ENCODE data around the gene HSD17B14. TPM values are rescaled to one million over a fixed set of nuclear protein-coding genes. Genes with fewer than 3 reads are reported as not detected.

HSD17B14 gene
- total and polyA plus RNA-seq, 2 experiments from 2014 or later = 8.4 to 11.7 TPM

DNA sequence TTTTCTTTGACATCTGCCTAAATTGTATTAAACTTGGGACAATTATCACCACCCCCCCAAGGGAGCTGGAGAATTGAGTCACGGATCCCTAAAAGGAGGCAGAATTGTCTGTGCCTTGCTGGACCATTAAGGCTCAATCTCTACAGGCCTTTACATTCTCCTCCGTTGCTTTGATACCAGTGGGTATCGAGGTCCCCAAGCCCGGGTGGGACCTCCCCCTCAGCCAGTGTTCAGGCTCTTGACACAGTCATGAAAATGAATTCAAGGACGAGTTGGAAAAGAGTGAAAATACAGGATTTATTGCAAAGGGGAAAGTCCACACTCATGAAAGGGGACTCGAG is 41.5 kb upstream of the HSD17B14 start:
- TF ChIP-seq JUNB (IDR thresholded peaks at IDR 0.05; ENCODE audit: unreplicated experiment) (no peak), ZNF331 (CRISPR knock-in tag; IDR thresholded peaks at IDR 0.05; ENCODE audit: low read depth) (no peak), CREB1 (CRISPR knock-in tag; IDR thresholded peaks at IDR 0.05; ENCODE audit: low read depth) (no peak), STAT1 (IDR thresholded peaks at IDR 0.05; ENCODE audit: unreplicated experiment) (no peak), POLR2AphosphoS5 (IDR thresholded peaks at IDR 0.05; ENCODE audit: low read depth) (no peak), ZNF114 (CRISPR knock-in tag; IDR thresholded peaks at IDR 0.05) (no peak), NANOG (IDR thresholded peaks at IDR 0.05; ENCODE audit: borderline replicate concordance) (no peak), EZH2 (IDR thresholded peaks at IDR 0.05; ENCODE audit: low read depth, unreplicated experiment) (no peak), EZH2phosphoT487 (IDR thresholded peaks at IDR 0.05; ENCODE audit: unreplicated experiment) (no peak)
- TF ChIP-seq, protein P1, sequence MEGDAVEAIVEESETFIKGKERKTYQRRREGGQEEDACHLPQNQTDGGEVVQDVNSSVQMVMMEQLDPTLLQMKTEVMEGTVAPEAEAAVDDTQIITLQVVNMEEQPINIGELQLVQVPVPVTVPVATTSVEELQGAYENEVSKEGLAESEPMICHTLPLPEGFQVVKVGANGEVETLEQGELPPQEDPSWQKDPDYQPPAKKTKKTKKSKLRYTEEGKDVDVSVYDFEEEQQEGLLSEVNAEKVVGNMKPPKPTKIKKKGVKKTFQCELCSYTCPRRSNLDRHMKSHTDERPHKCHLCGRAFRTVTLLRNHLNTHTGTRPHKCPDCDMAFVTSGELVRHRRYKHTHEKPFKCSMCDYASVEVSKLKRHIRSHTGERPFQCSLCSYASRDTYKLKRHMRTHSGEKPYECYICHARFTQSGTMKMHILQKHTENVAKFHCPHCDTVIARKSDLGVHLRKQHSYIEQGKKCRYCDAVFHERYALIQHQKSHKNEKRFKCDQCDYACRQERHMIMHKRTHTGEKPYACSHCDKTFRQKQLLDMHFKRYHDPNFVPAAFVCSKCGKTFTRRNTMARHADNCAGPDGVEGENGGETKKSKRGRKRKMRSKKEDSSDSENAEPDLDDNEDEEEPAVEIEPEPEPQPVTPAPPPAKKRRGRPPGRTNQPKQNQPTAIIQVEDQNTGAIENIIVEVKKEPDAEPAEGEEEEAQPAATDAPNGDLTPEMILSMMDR (conservative IDR thresholded peaks at IDR 0.05; ENCODE audit: low read depth in 2 of 2) = no peak
- TF ChIP-seq, protein P2, sequence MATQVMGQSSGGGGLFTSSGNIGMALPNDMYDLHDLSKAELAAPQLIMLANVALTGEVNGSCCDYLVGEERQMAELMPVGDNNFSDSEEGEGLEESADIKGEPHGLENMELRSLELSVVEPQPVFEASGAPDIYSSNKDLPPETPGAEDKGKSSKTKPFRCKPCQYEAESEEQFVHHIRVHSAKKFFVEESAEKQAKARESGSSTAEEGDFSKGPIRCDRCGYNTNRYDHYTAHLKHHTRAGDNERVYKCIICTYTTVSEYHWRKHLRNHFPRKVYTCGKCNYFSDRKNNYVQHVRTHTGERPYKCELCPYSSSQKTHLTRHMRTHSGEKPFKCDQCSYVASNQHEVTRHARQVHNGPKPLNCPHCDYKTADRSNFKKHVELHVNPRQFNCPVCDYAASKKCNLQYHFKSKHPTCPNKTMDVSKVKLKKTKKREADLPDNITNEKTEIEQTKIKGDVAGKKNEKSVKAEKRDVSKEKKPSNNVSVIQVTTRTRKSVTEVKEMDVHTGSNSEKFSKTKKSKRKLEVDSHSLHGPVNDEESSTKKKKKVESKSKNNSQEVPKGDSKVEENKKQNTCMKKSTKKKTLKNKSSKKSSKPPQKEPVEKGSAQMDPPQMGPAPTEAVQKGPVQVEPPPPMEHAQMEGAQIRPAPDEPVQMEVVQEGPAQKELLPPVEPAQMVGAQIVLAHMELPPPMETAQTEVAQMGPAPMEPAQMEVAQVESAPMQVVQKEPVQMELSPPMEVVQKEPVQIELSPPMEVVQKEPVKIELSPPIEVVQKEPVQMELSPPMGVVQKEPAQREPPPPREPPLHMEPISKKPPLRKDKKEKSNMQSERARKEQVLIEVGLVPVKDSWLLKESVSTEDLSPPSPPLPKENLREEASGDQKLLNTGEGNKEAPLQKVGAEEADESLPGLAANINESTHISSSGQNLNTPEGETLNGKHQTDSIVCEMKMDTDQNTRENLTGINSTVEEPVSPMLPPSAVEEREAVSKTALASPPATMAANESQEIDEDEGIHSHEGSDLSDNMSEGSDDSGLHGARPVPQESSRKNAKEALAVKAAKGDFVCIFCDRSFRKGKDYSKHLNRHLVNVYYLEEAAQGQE (IDR thresholded peaks at IDR 0.05; ENCODE audit: unreplicated experiment) = no peak
- TF ChIP-seq, protein P3, sequence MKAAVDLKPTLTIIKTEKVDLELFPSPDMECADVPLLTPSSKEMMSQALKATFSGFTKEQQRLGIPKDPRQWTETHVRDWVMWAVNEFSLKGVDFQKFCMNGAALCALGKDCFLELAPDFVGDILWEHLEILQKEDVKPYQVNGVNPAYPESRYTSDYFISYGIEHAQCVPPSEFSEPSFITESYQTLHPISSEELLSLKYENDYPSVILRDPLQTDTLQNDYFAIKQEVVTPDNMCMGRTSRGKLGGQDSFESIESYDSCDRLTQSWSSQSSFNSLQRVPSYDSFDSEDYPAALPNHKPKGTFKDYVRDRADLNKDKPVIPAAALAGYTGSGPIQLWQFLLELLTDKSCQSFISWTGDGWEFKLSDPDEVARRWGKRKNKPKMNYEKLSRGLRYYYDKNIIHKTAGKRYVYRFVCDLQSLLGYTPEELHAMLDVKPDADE (IDR thresholded peaks at IDR 0.05) = no peak
- TF ChIP-seq, protein P4, sequence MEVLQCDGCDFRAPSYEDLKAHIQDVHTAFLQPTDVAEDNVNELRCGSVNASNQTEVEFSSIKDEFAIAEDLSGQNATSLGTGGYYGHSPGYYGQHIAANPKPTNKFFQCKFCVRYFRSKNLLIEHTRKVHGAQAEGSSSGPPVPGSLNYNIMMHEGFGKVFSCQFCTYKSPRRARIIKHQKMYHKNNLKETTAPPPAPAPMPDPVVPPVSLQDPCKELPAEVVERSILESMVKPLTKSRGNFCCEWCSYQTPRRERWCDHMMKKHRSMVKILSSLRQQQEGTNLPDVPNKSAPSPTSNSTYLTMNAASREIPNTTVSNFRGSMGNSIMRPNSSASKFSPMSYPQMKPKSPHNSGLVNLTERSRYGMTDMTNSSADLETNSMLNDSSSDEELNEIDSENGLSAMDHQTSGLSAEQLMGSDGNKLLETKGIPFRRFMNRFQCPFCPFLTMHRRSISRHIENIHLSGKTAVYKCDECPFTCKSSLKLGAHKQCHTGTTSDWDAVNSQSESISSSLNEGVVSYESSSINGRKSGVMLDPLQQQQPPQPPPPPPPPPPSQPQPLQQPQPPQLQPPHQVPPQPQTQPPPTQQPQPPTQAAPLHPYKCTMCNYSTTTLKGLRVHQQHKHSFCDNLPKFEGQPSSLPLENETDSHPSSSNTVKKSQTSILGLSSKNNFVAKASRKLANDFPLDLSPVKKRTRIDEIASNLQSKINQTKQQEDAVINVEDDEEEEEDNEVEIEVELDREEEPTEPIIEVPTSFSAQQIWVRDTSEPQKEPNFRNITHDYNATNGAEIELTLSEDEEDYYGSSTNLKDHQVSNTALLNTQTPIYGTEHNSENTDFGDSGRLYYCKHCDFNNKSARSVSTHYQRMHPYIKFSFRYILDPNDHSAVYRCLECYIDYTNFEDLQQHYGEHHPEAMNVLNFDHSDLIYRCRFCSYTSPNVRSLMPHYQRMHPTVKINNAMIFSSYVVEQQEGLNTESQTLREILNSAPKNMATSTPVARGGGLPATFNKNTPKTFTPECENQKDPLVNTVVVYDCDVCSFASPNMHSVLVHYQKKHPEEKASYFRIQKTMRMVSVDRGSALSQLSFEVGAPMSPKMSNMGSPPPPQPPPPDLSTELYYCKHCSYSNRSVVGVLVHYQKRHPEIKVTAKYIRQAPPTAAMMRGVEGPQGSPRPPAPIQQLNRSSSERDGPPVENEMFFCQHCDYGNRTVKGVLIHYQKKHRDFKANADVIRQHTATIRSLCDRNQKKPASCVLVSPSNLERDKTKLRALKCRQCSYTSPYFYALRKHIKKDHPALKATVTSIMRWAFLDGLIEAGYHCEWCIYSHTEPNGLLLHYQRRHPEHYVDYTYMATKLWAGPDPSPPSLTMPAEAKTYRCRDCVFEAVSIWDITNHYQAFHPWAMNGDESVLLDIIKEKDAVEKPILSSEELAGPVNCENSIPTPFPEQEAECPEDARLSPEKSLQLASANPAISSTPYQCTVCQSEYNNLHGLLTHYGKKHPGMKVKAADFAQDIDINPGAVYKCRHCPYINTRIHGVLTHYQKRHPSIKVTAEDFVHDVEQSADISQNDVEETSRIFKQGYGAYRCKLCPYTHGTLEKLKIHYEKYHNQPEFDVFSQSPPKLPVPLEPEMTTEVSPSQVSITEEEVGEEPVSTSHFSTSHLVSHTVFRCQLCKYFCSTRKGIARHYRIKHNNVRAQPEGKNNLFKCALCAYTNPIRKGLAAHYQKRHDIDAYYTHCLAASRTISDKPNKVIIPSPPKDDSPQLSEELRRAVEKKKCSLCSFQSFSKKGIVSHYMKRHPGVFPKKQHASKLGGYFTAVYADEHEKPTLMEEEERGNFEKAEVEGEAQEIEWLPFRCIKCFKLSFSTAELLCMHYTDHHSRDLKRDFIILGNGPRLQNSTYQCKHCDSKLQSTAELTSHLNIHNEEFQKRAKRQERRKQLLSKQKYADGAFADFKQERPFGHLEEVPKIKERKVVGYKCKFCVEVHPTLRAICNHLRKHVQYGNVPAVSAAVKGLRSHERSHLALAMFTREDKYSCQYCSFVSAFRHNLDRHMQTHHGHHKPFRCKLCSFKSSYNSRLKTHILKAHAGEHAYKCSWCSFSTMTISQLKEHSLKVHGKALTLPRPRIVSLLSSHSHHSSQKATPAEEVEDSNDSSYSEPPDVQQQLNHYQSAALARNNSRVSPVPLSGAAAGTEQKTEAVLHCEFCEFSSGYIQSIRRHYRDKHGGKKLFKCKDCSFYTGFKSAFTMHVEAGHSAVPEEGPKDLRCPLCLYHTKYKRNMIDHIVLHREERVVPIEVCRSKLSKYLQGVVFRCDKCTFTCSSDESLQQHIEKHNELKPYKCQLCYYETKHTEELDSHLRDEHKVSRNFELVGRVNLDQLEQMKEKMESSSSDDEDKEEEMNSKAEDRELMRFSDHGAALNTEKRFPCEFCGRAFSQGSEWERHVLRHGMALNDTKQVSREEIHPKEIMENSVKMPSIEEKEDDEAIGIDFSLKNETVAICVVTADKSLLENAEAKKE (CRISPR knock-in tag; IDR thresholded peaks at IDR 0.05) = no peak
- Histone ChIP-seq H3K36me3 (ENCODE audit: insufficient read depth) (peaks cover 12% of the 10 kb centered on the region), H3K27me3 (ENCODE audit: insufficient read depth) (no peaks in the 10 kb centered on the region), H3K4me1 (ENCODE audit: insufficient read depth) (peaks cover 11% of the 10 kb centered on the region), H3K9me2 (ENCODE audit: insufficient read depth) (no peaks in the 10 kb centered on the region), H3K79me2 (replicated peaks; ENCODE audit: insufficient read depth) (peaks cover 21% of the 10 kb centered on the region), H3K4me2 (no peak overlapping the region), H3F3A (replicated peaks; ENCODE audit: low read depth) (peaks cover 8% of the 10 kb centered on the region; the same call in 1 of the 2 replicates), H3K4me3 (no peak overlapping the region), H4K20me1 (replicated peaks; ENCODE audit: insufficient read depth) (peaks cover 17% of the 10 kb centered on the region), H3K27ac (ENCODE audit: low read depth) (no peak overlapping the region), H2AFZ (no peak overlapping the region)
- H3K27ac Mint-ChIP-seq = no peak overlapping the region
- H3K4me1 Mint-ChIP-seq = peaks cover 21% of the 10 kb centered on the region
- DNase-seq (ENCODE audit: low spot score) = no peak
- no peak overlapping the region for H3K4me3 Mint-ChIP-seq
- peaks cover 2% of the 10 kb centered on the region for H3K27me3 Mint-ChIP-seq (ENCODE audit: insufficient read depth, low read depth, poor library complexity)
- H3K9me3 Mint-ChIP-seq = peaks cover 11% of the 10 kb centered on the region; the same call in 2 of the 3 replicates
- ATAC-seq = no peak
- H3K36me3 Mint-ChIP-seq (ENCODE audit: low read depth) = peaks cover 52% of the 10 kb centered on the region
